ENCODE results near the gene TEX2. TPM values are rescaled to one million over a fixed set of nuclear protein-coding genes. Genes with fewer than 3 reads are reported as not detected.

Gene TEX2
- polyA plus RNA-seq, 1 of the 3 experiments (the other 2 are of a cell fraction): 24.0 TPM

DNA sequence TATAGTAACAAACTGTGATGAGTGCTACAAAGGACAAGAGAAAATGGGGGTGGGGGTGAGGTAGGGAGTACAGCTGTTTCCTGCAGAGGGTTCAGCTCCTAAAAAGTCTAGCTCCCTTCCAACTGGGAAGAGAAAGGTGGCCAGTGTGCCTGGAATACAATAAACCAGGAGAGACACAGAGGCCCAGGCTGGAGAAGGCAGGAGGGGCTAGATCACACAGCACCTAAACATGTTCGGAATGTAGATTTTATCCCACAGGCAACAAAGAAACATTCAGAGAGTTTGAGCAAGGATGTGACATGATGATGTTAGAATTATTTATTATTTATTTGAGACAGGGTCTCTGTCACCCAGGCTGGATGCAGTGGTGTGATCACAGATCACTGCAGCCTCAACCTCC is 10.2 kb downstream of the TEX2 start (continued):
- TF ChIP-seq, protein P1, sequence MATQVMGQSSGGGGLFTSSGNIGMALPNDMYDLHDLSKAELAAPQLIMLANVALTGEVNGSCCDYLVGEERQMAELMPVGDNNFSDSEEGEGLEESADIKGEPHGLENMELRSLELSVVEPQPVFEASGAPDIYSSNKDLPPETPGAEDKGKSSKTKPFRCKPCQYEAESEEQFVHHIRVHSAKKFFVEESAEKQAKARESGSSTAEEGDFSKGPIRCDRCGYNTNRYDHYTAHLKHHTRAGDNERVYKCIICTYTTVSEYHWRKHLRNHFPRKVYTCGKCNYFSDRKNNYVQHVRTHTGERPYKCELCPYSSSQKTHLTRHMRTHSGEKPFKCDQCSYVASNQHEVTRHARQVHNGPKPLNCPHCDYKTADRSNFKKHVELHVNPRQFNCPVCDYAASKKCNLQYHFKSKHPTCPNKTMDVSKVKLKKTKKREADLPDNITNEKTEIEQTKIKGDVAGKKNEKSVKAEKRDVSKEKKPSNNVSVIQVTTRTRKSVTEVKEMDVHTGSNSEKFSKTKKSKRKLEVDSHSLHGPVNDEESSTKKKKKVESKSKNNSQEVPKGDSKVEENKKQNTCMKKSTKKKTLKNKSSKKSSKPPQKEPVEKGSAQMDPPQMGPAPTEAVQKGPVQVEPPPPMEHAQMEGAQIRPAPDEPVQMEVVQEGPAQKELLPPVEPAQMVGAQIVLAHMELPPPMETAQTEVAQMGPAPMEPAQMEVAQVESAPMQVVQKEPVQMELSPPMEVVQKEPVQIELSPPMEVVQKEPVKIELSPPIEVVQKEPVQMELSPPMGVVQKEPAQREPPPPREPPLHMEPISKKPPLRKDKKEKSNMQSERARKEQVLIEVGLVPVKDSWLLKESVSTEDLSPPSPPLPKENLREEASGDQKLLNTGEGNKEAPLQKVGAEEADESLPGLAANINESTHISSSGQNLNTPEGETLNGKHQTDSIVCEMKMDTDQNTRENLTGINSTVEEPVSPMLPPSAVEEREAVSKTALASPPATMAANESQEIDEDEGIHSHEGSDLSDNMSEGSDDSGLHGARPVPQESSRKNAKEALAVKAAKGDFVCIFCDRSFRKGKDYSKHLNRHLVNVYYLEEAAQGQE (IDR thresholded peaks at IDR 0.05; ENCODE audit: low read depth, low read length): no peak
- TF ChIP-seq TEAD4 (IDR thresholded peaks at IDR 0.05; ENCODE audit: borderline replicate concordance, insufficient read depth) (no peak), GATA2 (CRISPR knock-in tag; IDR thresholded peaks at IDR 0.05) (no peak)
- TF ChIP-seq, protein P2, sequence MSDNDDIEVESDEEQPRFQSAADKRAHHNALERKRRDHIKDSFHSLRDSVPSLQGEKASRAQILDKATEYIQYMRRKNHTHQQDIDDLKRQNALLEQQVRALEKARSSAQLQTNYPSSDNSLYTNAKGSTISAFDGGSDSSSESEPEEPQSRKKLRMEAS (IDR thresholded peaks at IDR 0.05; ENCODE audit: low read depth): no peak

DNA sequence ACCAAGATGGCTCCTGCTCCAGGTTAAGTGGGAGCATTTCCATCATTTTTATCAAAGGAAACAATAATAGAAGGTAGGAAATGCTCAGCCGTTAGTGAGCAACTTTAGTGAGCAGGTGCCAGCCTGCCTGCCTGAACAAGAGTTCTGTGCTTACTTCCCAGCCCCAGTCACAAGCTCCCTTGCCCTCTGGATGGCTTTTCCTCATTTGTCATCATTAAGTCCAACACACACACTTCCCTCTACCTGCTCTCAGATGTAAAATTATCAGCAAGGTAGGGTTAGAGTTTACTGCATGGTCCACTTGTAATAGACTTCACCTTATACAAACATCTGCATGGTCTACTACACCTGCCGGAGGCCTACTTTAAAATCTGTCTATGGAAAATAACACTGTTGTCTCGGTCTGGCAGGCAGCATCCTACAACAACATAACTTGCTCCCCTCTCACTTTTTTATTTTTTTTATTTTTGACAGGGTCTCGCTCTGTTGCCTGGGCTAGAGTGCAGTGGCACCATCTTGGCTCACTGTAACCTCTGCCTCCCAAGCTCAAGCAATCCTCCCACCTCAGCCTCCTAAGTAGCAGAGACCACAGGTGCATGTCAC is 12.7 kb downstream of the TEX2 start:
- no peaks in the 10 kb centered on the region for H3K36me3 ChIP-seq (replicated peaks in 1 of 2; ENCODE audit: control insufficient read depth in 1 of 2, insufficient read depth in 2 of 2, low read length in 1 of 2)
- peaks cover 97% of the 10 kb centered on the region for H3K79me2 ChIP-seq (ENCODE audit: insufficient read depth)
- 94% methylated on average over 4 of the region's 4 CpGs for WGBS (ENCODE audit: low lambda C conversion rate)
- H4K20me1 ChIP-seq (ENCODE audit: insufficient read depth): no peaks in the 10 kb centered on the region
- H3K4me3 ChIP-seq (ENCODE audit: low read depth in 2 of 2, low read length in 1 of 2): no peak overlapping the region
- POLR2A ChIA-PET: no interaction called here
- H3K27me3 ChIP-seq (ENCODE audit: insufficient read depth): no peaks in the 10 kb centered on the region
- H3K9ac ChIP-seq: no peak overlapping the region
- H3K4me1 ChIP-seq (ENCODE audit: control insufficient read depth in 1 of 2, insufficient read depth in 2 of 2, low read depth in 1 of 2, low read length in 1 of 2): peaks cover 18 to 36% of the 10 kb centered on the region in 2 experiments
- H3K9me3 ChIP-seq: no peaks in the 10 kb centered on the region
- no peak for TF ChIP-seq EP300 (IDR thresholded peaks at IDR 0.05; ENCODE audit: borderline replicate concordance in 1 of 2, low read depth in 1 of 2, low read length in 1 of 2)
- no peak for TF ChIP-seq RCOR1 (IDR thresholded peaks at IDR 0.05; ENCODE audit: low read length)
- no peak for TF ChIP-seq NRF1 (IDR thresholded peaks at IDR 0.05; ENCODE audit: low read depth, low read length)
- TF ChIP-seq SMC3 (IDR thresholded peaks at IDR 0.05; ENCODE audit: low read depth, low read length): no peak
- TF ChIP-seq, protein P3, sequence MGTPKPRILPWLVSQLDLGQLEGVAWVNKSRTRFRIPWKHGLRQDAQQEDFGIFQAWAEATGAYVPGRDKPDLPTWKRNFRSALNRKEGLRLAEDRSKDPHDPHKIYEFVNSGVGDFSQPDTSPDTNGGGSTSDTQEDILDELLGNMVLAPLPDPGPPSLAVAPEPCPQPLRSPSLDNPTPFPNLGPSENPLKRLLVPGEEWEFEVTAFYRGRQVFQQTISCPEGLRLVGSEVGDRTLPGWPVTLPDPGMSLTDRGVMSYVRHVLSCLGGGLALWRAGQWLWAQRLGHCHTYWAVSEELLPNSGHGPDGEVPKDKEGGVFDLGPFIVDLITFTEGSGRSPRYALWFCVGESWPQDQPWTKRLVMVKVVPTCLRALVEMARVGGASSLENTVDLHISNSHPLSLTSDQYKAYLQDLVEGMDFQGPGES (IDR thresholded peaks at IDR 0.05; ENCODE audit: low read depth, low read length): no peak
- TF ChIP-seq GATA2 (CRISPR knock-in tag; IDR thresholded peaks at IDR 0.05): no peak
- TF ChIP-seq TCF12 (IDR thresholded peaks at IDR 0.05): no peak
- no peak for TF ChIP-seq GABPA (IDR thresholded peaks at IDR 0.05; ENCODE audit: low read depth)
- CTCF ChIA-PET: interaction anchor here (1.3 kb wide), 1 partner anchor 117 kb away, joined by 6 read pairs; no protein-coding TSS in a partner anchor
- peaks cover 5% of the 10 kb centered on the region for H3F3A ChIP-seq (replicated peaks; ENCODE audit: insufficient read depth)
- H3K27ac ChIP-seq (ENCODE audit: low read depth in 2 of 2, low read length in 1 of 2): no peak overlapping the region
- no peaks in the 10 kb centered on the region for H3K9me2 ChIP-seq
- H3K4me2 ChIP-seq: no peak overlapping the region
- no peak overlapping the region for H2AFZ ChIP-seq (ENCODE audit: low read depth)
- no peak for DNase-seq
